ENCODE results near the gene SLC6A18.

DNA sequence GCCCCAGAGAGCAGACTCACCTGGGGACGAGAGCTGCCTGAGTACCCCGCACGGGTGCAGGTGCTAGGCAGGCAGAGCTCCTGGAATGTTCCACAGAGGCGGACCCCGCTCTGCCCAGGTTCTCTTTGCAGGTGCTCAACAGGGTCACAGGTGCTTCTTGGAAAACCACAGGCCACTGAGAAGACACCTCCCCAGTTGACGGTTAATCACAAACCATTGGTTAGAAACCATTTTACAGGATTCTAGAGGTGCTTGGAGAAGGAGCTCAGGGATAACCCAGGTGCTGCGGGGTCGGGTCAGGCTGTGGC, 41.1 kb upstream of the SLC6A18 start:
- no peak for TF ChIP-seq EZH2phosphoT487 (IDR thresholded peaks at IDR 0.05; ENCODE audit: borderline replicate concordance, low read depth)
- TF ChIP-seq SMC3 (IDR thresholded peaks at IDR 0.05; ENCODE audit: low read depth, low read length), result no peak
- TF ChIP-seq, protein P1, sequence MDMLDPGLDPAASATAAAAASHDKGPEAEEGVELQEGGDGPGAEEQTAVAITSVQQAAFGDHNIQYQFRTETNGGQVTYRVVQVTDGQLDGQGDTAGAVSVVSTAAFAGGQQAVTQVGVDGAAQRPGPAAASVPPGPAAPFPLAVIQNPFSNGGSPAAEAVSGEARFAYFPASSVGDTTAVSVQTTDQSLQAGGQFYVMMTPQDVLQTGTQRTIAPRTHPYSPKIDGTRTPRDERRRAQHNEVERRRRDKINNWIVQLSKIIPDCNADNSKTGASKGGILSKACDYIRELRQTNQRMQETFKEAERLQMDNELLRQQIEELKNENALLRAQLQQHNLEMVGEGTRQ (IDR thresholded peaks at IDR 0.05; ENCODE audit: borderline replicate concordance, low read depth, low read length), result no peak
- no peak for TF ChIP-seq EP300 (IDR thresholded peaks at IDR 0.05; ENCODE audit: borderline replicate concordance in 1 of 2, low read depth in 1 of 2, low read length in 1 of 2)
- TF ChIP-seq NFIC (IDR thresholded peaks at IDR 0.05; ENCODE audit: borderline replicate concordance), result no peak
- TF ChIP-seq, protein P2, sequence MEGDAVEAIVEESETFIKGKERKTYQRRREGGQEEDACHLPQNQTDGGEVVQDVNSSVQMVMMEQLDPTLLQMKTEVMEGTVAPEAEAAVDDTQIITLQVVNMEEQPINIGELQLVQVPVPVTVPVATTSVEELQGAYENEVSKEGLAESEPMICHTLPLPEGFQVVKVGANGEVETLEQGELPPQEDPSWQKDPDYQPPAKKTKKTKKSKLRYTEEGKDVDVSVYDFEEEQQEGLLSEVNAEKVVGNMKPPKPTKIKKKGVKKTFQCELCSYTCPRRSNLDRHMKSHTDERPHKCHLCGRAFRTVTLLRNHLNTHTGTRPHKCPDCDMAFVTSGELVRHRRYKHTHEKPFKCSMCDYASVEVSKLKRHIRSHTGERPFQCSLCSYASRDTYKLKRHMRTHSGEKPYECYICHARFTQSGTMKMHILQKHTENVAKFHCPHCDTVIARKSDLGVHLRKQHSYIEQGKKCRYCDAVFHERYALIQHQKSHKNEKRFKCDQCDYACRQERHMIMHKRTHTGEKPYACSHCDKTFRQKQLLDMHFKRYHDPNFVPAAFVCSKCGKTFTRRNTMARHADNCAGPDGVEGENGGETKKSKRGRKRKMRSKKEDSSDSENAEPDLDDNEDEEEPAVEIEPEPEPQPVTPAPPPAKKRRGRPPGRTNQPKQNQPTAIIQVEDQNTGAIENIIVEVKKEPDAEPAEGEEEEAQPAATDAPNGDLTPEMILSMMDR (IDR thresholded peaks at IDR 0.05), result no peak

All from SK-N-SH (cell line).